ENCODE results near the gene HOXB3.
A peak's percentile ranks its signal among the peaks of the same experiment; 100 is the strongest.
"Not testable (repeated sequence)": the region's sequence is repeated elsewhere in the genome, so short reads cannot be mapped to it uniquely, and the experiment has no call there.

The HOXB3 gene

GRCh38 chr17:48526608-48527546 lies 63.2 kb downstream of the HOXB3 start:
- DNase-seq (ENCODE audit: low read depth in 2 of 2), result no peak

DNA sequence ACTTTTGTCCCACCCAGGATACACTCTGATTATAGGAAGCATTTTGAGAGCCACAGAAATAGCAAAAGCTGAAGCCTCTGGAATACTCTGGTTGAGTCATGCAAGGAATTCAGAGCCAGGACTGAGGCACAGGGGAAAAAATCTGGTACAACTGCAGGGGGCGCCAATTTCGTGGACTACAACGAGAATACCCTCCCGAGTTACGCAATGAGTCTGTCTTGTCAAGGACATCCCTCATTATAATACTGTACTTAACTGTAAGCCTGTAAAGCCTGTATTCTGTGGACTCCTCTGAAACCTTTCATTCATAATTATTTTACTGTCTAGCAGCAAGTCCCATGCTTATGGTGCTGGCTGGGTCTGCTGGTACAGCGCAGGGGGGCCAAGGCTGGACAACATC lies 67.0 kb downstream of the HOXB3 start:
- no peak for DNase-seq (ENCODE audit: low read depth in 2 of 2)

GRCh38 chr17:48522031-48522653 lies 67.9 kb downstream of the HOXB3 start:
- no peak for DNase-seq (ENCODE audit: low read depth in 2 of 2)

DNA sequence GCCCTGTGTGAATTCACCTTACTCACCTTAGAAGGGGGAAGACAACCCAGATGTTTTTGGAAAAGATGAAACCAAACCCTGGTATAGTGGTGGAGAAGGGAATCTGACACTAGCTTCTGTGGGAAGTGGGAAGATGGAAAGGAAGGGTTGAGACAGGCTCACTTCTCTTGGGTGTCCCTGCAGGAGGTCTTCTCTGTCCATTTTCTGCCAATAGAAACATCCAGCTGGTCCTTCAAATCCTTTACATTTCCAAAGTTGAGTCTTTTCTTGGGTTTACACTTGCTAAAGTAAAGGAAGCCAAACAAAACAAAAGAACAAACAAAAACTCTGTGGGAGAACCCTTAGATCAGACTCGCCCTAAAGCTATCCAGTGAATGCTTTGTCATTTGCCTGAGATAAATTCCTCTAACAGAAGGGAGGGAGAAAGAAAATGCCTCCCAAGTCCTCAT lies 69.4 kb downstream of the HOXB3 start:
- no peak for DNase-seq (ENCODE audit: low read depth in 2 of 2)

DNA sequence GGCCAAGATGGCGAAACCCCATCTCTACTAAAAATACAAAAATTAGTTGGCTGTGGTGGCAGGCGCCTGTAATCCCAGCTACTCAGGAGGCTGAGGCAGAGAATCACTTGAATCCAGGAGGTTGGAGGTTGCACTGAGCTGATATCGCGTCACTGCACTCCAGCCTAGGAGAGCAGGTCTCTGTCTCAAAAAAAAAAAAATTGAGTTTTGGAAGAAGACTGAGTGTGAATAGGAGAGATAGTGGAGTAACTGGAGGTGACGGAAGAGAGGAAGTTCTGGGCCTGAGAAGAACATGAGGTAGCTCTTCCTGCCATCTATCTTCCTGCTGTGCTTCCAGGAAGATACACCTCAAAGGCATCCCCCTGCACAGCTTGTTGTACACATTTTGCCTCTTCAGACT lies 70.6 kb downstream of the HOXB3 start:
- DNase-seq (ENCODE audit: low read depth in 2 of 2), result no peak

DNA sequence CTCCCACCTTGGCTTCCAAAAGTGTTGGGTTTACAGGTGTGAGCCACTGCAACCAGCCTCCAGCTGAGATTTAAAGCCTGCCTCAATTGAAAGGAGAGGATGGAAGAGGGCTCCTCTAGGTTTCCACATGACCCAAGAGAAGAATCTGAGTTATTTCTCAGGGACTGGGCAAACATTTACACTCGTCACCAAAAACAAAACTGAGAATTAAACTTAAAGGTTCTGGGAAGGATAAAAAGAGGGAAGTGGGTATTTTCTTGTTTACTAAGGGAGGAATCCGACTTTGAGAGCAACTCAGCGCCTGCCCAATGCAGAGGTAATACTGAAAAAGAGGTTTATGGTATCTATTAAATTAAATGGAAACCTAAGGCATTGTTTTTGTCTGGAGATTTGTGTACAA lies 72.6 kb downstream of the HOXB3 start:
- no peak for DNase-seq (ENCODE audit: low read depth in 2 of 2)

DNA sequence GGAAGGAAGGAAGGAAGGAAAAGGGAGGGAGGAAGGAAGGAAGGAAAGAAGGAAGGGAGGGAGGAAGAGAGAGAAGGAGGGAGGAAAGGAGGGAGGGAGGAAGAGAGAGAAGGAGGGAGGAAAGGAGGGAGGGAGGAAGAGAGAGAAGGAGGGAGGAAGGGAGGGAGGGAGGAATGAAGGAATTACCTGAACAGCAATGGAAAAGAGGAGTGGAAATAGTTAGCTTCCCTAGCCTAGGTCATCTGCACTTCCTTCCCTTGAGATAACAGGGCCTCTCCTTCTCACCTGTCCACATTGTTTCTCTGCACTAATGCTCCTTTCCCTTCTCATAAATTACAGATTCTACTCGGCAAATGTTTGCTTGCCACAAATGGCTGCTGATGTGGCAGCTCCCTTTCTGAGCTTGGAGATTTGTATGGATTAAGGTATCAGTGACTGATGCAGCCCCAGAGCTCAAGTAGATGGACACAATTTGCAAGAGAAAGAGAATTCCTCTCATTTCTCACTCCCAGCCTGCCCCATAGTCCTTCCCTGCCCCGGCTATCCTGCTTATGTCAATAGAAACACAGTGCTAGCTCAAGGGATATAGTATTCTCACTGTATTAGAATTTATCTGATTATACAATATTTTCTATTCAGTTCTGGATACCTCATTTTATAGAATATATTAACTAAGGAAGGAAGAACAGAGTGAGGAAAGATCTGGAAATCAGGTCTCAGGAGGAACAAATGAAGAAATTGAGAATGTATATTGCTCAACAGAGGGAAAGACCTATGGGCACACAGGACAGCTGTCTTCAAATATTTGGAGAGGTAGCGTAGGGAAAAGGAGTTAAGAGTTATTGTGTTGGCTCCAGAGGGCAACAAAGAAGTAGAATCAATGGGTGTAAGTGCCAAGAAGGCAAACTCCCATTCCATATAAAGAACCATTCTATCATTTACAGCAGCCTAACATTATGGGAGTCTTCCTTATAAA lies 73.8 kb downstream of the HOXB3 start:
- DNase-seq (ENCODE audit: low read depth in 2 of 2), result no peak

DNA sequence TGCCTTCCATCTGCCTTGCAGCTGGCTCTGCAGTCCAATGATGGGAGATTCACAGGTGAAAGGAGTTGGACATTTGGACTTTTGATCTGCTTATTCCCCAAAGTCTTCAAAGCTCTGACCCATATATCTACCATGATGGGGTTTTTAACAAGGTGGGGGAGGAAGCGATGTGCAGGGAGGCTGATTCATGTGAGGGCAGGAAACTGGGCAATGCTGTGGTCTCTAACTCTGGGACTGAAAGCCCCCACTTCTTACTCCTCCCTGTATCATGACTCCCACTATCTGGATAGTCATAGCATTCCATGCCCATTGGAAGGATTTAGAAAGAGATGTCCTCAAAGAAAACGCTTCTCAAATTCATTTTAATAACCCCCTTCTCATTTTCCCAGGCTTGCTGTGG lies 75.6 kb downstream of the HOXB3 start:
- DNase-seq (ENCODE audit: low read depth in 2 of 2), result no peak

- no peak for DNase-seq (ENCODE audit: low read depth in 2 of 2)
Measured at GRCh38 chr17:48513666-48514455, 76.2 kb downstream of the HOXB3 start.

GRCh38 chr17:48513097-48513496 lies 76.9 kb downstream of the HOXB3 start:
- no peak for DNase-seq (ENCODE audit: low read depth in 2 of 2)

DNA sequence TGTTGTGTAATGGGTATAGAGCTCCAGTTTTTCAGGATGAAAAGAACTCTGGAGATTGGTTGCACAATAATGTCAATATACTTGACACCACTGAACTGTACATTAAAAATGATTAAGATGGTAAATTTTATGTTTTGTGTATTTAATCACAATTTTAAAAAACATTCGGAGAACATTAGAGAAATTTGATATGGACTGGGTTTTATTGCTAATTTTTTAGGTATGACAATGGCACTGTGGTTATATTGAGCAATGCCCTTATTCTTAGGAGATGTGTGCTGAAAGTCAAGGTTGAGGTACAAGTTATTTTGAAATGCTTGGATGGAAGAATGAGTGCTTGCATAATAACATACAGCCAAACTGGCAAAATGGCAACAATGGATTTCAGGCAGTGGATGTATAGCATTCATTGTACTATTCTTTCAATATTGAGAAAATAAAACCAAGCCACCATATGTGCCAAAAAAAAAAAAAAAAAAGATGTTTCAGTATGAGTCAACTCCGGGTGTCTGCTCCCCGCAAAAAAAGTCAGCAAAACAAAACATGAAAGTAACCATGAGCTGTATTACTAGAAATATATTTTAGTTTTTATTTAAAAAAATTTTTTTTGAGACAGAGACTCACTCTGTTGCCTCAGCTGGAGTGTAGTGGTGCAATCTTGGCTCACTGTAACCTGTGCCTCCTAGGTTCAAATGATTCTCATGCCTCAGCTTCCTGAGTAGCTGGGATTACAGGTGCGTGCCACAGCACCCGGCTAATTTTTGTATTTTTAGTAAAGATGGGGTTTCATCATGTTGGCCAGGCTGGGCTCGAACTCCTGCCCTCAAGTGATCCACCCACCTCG lies 79.1 kb downstream of the HOXB3 start:
- no peak for DNase-seq (ENCODE audit: low read depth in 2 of 2)

- DNase-seq (ENCODE audit: low read depth in 2 of 2), result no peak
Measured at GRCh38 chr17:48510381-48510760, 79.7 kb downstream of the HOXB3 start.

GRCh38 chr17:48509708-48510107 lies 80.3 kb downstream of the HOXB3 start:
- DNase-seq (ENCODE audit: low read depth in 2 of 2), result not testable (repeated sequence)

GRCh38 chr17:48506246-48506645 lies 83.8 kb downstream of the HOXB3 start:
- no peak for DNase-seq (ENCODE audit: low read depth in 2 of 2)

- DNase-seq (ENCODE audit: low read depth in 2 of 2), result peak; percentile 14 to 22
Measured at GRCh38 chr17:48505788-48506187, 84.3 kb downstream of the HOXB3 start.

GRCh38 chr17:48504953-48505352 lies 85.1 kb downstream of the HOXB3 start:
- no peak for DNase-seq (ENCODE audit: low read depth in 2 of 2)

DNA sequence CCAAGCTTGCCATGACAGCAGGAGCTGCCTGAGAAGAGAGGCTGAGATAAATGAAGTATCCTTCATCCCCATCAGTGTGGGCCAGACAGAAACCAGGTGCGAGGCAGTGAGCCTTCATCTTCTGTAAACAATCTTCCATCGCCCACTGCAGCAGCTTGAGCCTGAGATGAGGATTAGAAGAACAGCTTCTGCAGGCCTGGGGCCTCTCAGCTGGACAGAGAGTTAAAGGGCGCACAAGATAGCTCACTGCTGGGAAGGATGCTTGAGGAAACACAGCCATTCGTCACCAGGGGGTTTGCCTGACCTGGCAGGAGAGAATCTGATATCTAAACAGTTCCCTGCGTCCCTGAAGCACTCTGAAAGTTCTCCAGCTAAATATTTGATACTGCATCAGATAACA lies 86.3 kb downstream of the HOXB3 start:
- no peak for DNase-seq (ENCODE audit: low read depth in 2 of 2)

DNA sequence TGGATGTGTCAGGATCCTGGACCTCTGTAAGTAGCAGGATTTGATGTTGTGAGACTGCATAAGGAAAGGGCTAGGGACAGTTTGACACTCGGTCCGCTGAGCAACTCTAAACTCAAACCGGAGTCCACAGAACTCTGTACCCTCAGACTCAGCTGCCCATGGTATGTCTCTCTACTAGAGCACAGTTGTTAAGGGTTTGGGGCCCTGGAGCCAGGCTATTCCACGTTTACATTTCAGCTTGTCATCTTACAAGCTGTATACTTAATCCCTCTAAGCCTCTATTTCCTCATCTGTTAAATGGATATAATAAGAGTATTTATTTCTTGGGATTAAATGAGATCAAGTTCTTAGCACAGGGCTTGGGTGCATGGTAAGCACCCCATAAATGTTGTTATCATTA lies 87.1 kb downstream of the HOXB3 start:
- DNase-seq (ENCODE audit: low read depth in 2 of 2), result no peak

GRCh38 chr17:48502312-48502711 lies 87.7 kb downstream of the HOXB3 start:
- no peak for DNase-seq (ENCODE audit: low read depth in 2 of 2)
